ENCODE data around the gene APOBEC3A. TPM values are rescaled to one million over a fixed set of nuclear protein-coding genes. Genes with fewer than 3 reads are reported as not detected.
"Not testable (repeated sequence)": the region's sequence is repeated elsewhere in the genome, so short reads cannot be mapped to it uniquely, and the experiment has no call there.

Gene APOBEC3A
- total RNA-seq, 1 experiment from 2014 or later, result not detected

- not testable (repeated sequence) for H3K4me3 ChIP-seq (ENCODE audit: insufficient read depth, low read depth, low read length); H3K36me3 ChIP-seq (replicated peaks; ENCODE audit: control insufficient read depth, insufficient read depth, low read length); H3K27me3 ChIP-seq (ENCODE audit: control insufficient read depth, insufficient read depth, low read length)
- peak; percentile 75 for DNase-seq
Measured at GRCh38 chr22:38992871-38993371, 35.5 kb downstream of the APOBEC3A start.

GRCh38 chr22:38996105-38996504 lies 38.7 kb downstream of the APOBEC3A start:
- DNase-seq, result no peak
- Histone ChIP-seq H3K4me3 (ENCODE audit: insufficient read depth, low read depth, low read length) (no peak overlapping the region), H3K27me3 (ENCODE audit: control insufficient read depth, insufficient read depth, low read length) (no peaks in the 10 kb centered on the region), H3K36me3 (replicated peaks; ENCODE audit: control insufficient read depth, insufficient read depth, low read length) (no peaks in the 10 kb centered on the region)

- no peak for DNase-seq
- H3K4me3 ChIP-seq (ENCODE audit: insufficient read depth, low read depth, low read length), result no peak overlapping the region
Measured at GRCh38 chr22:38997518-38997917, 40.1 kb downstream of the APOBEC3A start.

GRCh38 chr22:39003165-39003638 lies 45.8 kb downstream of the APOBEC3A start:
- H3K27me3 ChIP-seq (ENCODE audit: control insufficient read depth, insufficient read depth, low read length), result no peaks in the 10 kb centered on the region
- no peak overlapping the region for H3K4me3 ChIP-seq (ENCODE audit: insufficient read depth, low read depth, low read length)
- peak; percentile 92 for DNase-seq
- H3K36me3 ChIP-seq (replicated peaks; ENCODE audit: control insufficient read depth, insufficient read depth, low read length), result no peaks in the 10 kb centered on the region

More at GRCh38 chr22:38997518-38997917, 40.1 kb downstream of the APOBEC3A start:
- H3K36me3 ChIP-seq (replicated peaks; ENCODE audit: control insufficient read depth, insufficient read depth, low read length), result no peaks in the 10 kb centered on the region
- H3K27me3 ChIP-seq (ENCODE audit: control insufficient read depth, insufficient read depth, low read length), result no peaks in the 10 kb centered on the region

GRCh38 chr22:39007177-39007576 lies 49.8 kb downstream of the APOBEC3A start:
- no peak for DNase-seq
- Histone ChIP-seq H3K36me3 (replicated peaks; ENCODE audit: control insufficient read depth, insufficient read depth, low read length) (no peaks in the 10 kb centered on the region), H3K27me3 (ENCODE audit: control insufficient read depth, insufficient read depth, low read length) (no peaks in the 10 kb centered on the region), H3K4me3 (ENCODE audit: insufficient read depth, low read depth, low read length) (no peak overlapping the region)

- DNase-seq; H3K4me3 ChIP-seq (ENCODE audit: insufficient read depth, low read depth, low read length); H3K27me3 ChIP-seq (ENCODE audit: control insufficient read depth, insufficient read depth, low read length); H3K36me3 ChIP-seq (replicated peaks; ENCODE audit: control insufficient read depth, insufficient read depth, low read length): not testable (repeated sequence)
Measured at GRCh38 chr22:39008271-39008850, 51.0 kb downstream of the APOBEC3A start.

GRCh38 chr22:39010946-39011345 lies 53.5 kb downstream of the APOBEC3A start:
- Histone ChIP-seq H3K36me3 (replicated peaks; ENCODE audit: control insufficient read depth, insufficient read depth, low read length) (no peaks in the 10 kb centered on the region), H3K27me3 (ENCODE audit: control insufficient read depth, insufficient read depth, low read length) (no peaks in the 10 kb centered on the region), H3K4me3 (ENCODE audit: insufficient read depth, low read depth, low read length) (no peak overlapping the region)
- DNase-seq, result no peak

Other genes with a start within 250 kb of the APOBEC3A start
- 31.8 and 33.4 TPM in 2 replicates for gene SUN2, start 201.6 kb upstream of the APOBEC3A start, total RNA-seq (2014; rRNA removed; shearing (Covaris generic))
- 19.0 and 26.8 TPM in 2 replicates for gene DNAL4, start 163.5 kb upstream of the APOBEC3A start, total RNA-seq (2014; rRNA removed; shearing (Covaris generic))
- 3.6 and 3.7 TPM in 2 replicates for gene NPTXR, start 113.6 kb upstream of the APOBEC3A start, total RNA-seq (2014; rRNA removed; shearing (Covaris generic))
- gene CBX6, start 85.4 kb upstream of the APOBEC3A start, total RNA-seq (2014; rRNA removed; shearing (Covaris generic)), result 18.3 and 19.2 TPM in 2 replicates
- gene APOBEC3B, start 24.7 kb downstream of the APOBEC3A start, total RNA-seq (2014; rRNA removed; shearing (Covaris generic)), result 4.4 and 6.5 TPM in 2 replicates
- gene APOBEC3C, start 56.6 kb downstream of the APOBEC3A start, total RNA-seq (2014; rRNA removed; shearing (Covaris generic)), result 1.5 and 2.0 TPM in 2 replicates
- gene APOBEC3D, start 63.5 kb downstream of the APOBEC3A start, total RNA-seq (2014; rRNA removed; shearing (Covaris generic)), result 2.7 and 3.9 TPM in 2 replicates
- 1.1 and 3.5 TPM in 2 replicates for gene APOBEC3F, start 83.3 kb downstream of the APOBEC3A start, total RNA-seq (2014; rRNA removed; shearing (Covaris generic))
- 3.0 and 4.2 TPM in 2 replicates for gene APOBEC3G, start 119.7 kb downstream of the APOBEC3A start, total RNA-seq (2014; rRNA removed; shearing (Covaris generic))
- 0.52 TPM in 1 of 2 replicates, not detected in the other for gene APOBEC3H, start 139.6 kb downstream of the APOBEC3A start, total RNA-seq (2014; rRNA removed; shearing (Covaris generic))
- gene CBX7, start 195.1 kb downstream of the APOBEC3A start, total RNA-seq (2014; rRNA removed; shearing (Covaris generic)), result 4.5 and 5.4 TPM in 2 replicates

All from H7 (cell line).